HepG2 (cell line): ENCODE data around the gene SMPD3. TPM values are rescaled to one million over a fixed set of nuclear protein-coding genes. Genes with fewer than 3 reads are reported as not detected.

Experiments used
- CHD2 ChIP-seq: IDR thresholded peaks from 2 replicates; pipeline ENCODE4 v1.6.1; 2011; ENCODE audit warnings: low read depth, low read length, improper control_type of control experiment
- CREBL2 ChIP-seq: sonication (generic); formaldehyde crosslinking; IDR thresholded peaks from 2 replicates; pipeline ENCODE4 v1.8.1; 2023; ENCODE audit warnings: missing genetic modification reagents, mild to moderate bottlenecking, borderline replicate concordance
- HDAC6 ChIP-seq: fragments of 200-600 bp; sonication (generic); IDR thresholded peaks from 2 replicates; pipeline ENCODE4 v1.7.0; 2017; ENCODE audit warnings: mild to moderate bottlenecking, antibody characterized with exemption, low read length, low read depth
- HOXA5 ChIP-seq: sonication (generic); formaldehyde crosslinking; IDR thresholded peaks from 2 replicates; pipeline ENCODE4 v1.4.0; 2020; ENCODE audit warnings: missing genetic modification reagents
- MTF1 ChIP-seq: sonication (generic); formaldehyde crosslinking; IDR thresholded peaks from 2 replicates; pipeline ENCODE4 v1.5.0; 2020; ENCODE audit warnings: missing genetic modification reagents
- NR1H2 ChIP-seq: sonication (generic); formaldehyde crosslinking; IDR thresholded peaks from 2 replicates; pipeline ENCODE4 v1.8.1; 2022; ENCODE audit warnings: low read depth, missing genetic modification reagents, borderline replicate concordance
- PAX8 ChIP-seq: sonication (generic); formaldehyde crosslinking; IDR thresholded peaks from 2 replicates; pipeline ENCODE4 v1.8.0; 2022; ENCODE audit warnings: mild to moderate bottlenecking, missing genetic modification reagents, borderline replicate concordance
- SETDB1 ChIP-seq: sonication (generic); formaldehyde crosslinking; IDR thresholded peaks from 2 replicates; pipeline ENCODE4 v1.5.1; 2020; ENCODE audit warnings: missing genetic modification reagents, mild to moderate bottlenecking, borderline replicate concordance
- SRSF9 ChIP-seq: fragments of 200-400 bp; formaldehyde crosslinking; IDR thresholded peaks from 2 replicates; pipeline ENCODE4 v1.6.1; 2018; ENCODE audit warnings: borderline replicate concordance, mild to moderate bottlenecking, low read depth, low read length; ENCODE audit not compliant: insufficient read depth, poor library complexity, severe bottlenecking
- SUZ12 ChIP-seq: fragments of 150-350 bp; IDR thresholded peaks from 2 replicates; pipeline ENCODE4 v1.6.1; 2014; ENCODE audit warnings: low read depth, low read length
- U2AF2 ChIP-seq: fragments of 200-400 bp; formaldehyde crosslinking; IDR thresholded peaks from 2 replicates; pipeline ENCODE4 v1.6.1; 2017; ENCODE audit warnings: low read depth, mild to moderate bottlenecking, low read length
- ZBTB40 ChIP-seq, 2 experiments: fragments of 450-650 bp in 1 of 2; sonication (generic) in 1 of 2; formaldehyde crosslinking in 1 of 2; IDR thresholded peaks; 2 replicates each; pipeline versions ENCODE4 v1.6.1 to v1.8.0; 2016 to 2022; ENCODE audit warnings: antibody characterized with exemption in 1 of 2, mild to moderate bottlenecking in 1 of 2, missing genetic modification reagents in 1 of 2
- ZC3H13 ChIP-seq: sonication (generic); formaldehyde crosslinking; IDR thresholded peaks from 2 replicates; pipeline ENCODE4 v1.8.1; 2023; ENCODE audit warnings: mild to moderate bottlenecking, missing genetic modification reagents, moderate library complexity
- ZNF17 ChIP-seq: sonication (generic); formaldehyde crosslinking; IDR thresholded peaks from 2 replicates; pipeline ENCODE4 v1.5.0; 2020; ENCODE audit warnings: mild to moderate bottlenecking, missing genetic modification reagents
- ZNF230 ChIP-seq: sonication (generic); formaldehyde crosslinking; IDR thresholded peaks from 2 replicates; pipeline ENCODE4 v1.4.0; 2020; ENCODE audit warnings: mild to moderate bottlenecking, missing genetic modification reagents
- ZNF263 ChIP-seq: sonication (generic); formaldehyde crosslinking; IDR thresholded peaks from 2 replicates; pipeline ENCODE4 v1.4.0; 2020; ENCODE audit warnings: missing genetic modification reagents
- ZNF317 ChIP-seq: sonication (generic); formaldehyde crosslinking; IDR thresholded peaks from 2 replicates; pipeline ENCODE4 v1.5.0; 2020; ENCODE audit warnings: mild to moderate bottlenecking, missing genetic modification reagents
- ZNF672 ChIP-seq: sonication (generic); formaldehyde crosslinking; IDR thresholded peaks from 2 replicates; pipeline ENCODE4 v1.8.1; 2022; ENCODE audit warnings: missing genetic modification reagents
- ZNF713 ChIP-seq: sonication (generic); formaldehyde crosslinking; IDR thresholded peaks from 2 replicates; pipeline ENCODE4 v1.4.0; 2020; ENCODE audit warnings: mild to moderate bottlenecking, missing genetic modification reagents
- ZNF749 ChIP-seq: sonication (generic); formaldehyde crosslinking; IDR thresholded peaks from 2 replicates; pipeline ENCODE4 v1.8.0; 2022; ENCODE audit warnings: mild to moderate bottlenecking, missing genetic modification reagents, moderate library complexity, borderline replicate concordance
- ZNF775 ChIP-seq: sonication (generic); formaldehyde crosslinking; IDR thresholded peaks from 2 replicates; pipeline ENCODE4 v1.4.0; 2020; ENCODE audit warnings: missing genetic modification reagents, mild to moderate bottlenecking, moderate library complexity, borderline replicate concordance
- ZNF776 ChIP-seq: sonication (generic); formaldehyde crosslinking; IDR thresholded peaks from 2 replicates; pipeline ENCODE4 v1.4.0; 2020; ENCODE audit warnings: mild to moderate bottlenecking, missing genetic modification reagents
- polyA plus RNA-seq, 8 experiments: library from polyadenylated mRNA; depleted of rRNA in 3 of 8; stranded (reverse) in 7 of 8; unstranded in 1 of 8; fragments of >200 nt; fragmentation: Illumina TruSeq in 4 of 8; extraction: Trizol in 4 of 8; gene quantifications; 2 replicates each; pipeline versions ENCODE4 v1.2.1 to v1.2.3, GENCODE V29; 2011 to 2016; ENCODE audit warnings: low read depth in 4 of 8, missing spikeins in 1 of 8, mixed read lengths in 1 of 8; ENCODE audit not compliant: insufficient read depth in 1 of 8
- total RNA-seq, 5 experiments: library from RNA; depleted of rRNA; stranded (reverse); fragments of >200 nt; fragmentation: Illumina TruSeq; extraction: Trizol; gene quantifications; 2 replicates each; pipeline ENCODE4 v1.2.3, GENCODE V29; 2016; ENCODE audit warnings: low read depth in 1 of 5

Gene SMPD3
- total and polyA plus RNA-seq, 2 of the 13 experiments (the other 11 are each of a cell fraction or from before 2014, with no cell fraction given) = 0.07 to 0.32 TPM

GRCh38 chr16:68328151-68328859, 120.0 kb downstream of the SMPD3 start (continued):
- no peak for TF ChIP-seq HOXA5 (CRISPR knock-in tag)
- TF ChIP-seq ZNF230 = peak; percentile 75; the same call in 1 of the 2 replicates
- no peak for TF ChIP-seq PAX8 (CRISPR knock-in tag)
- TF ChIP-seq MTF1 (CRISPR knock-in tag) = no peak
- TF ChIP-seq ZNF672 = no peak
- no peak for TF ChIP-seq SRSF9
- TF ChIP-seq HDAC6 = no peak
- TF ChIP-seq ZNF775 (CRISPR knock-in tag) = 0 out of 2 replicates have a peak, but pooled peaks have one; percentile 53
- no peak for TF ChIP-seq SETDB1 (CRISPR knock-in tag)
- no peak; the same call in 1 of the 2 replicates for TF ChIP-seq ZNF713
- no peak for TF ChIP-seq ZNF776 (CRISPR knock-in tag)
- TF ChIP-seq U2AF2 = no peak
- TF ChIP-seq CHD2 = no peak
- no peak for TF ChIP-seq ZNF749 (CRISPR knock-in tag)
- TF ChIP-seq ZNF17 (CRISPR knock-in tag) = no peak
- TF ChIP-seq ZBTB40 (IDR thresholded peaks at IDR 0.05) = no peak
- TF ChIP-seq ZBTB40 (CRISPR knock-in tag; IDR thresholded peaks at IDR 0.05) = no peak
- peak; percentile 71 for TF ChIP-seq ZNF263 (CRISPR knock-in tag)
- TF ChIP-seq ZC3H13 (CRISPR knock-in tag) = no peak
- TF ChIP-seq ZNF317 (CRISPR knock-in tag) = no peak
- TF ChIP-seq CREBL2 (CRISPR knock-in tag) = no peak
- TF ChIP-seq NR1H2 = no peak
- TF ChIP-seq SUZ12 = no peak
